H1 (cell line): ENCODE data around the gene CD46. TPM values are rescaled to one million over a fixed set of nuclear protein-coding genes. Genes with fewer than 3 reads are reported as not detected.
"Not testable (repeated sequence)": the region's sequence is repeated elsewhere in the genome, so short reads cannot be mapped to it uniquely, and the experiment has no call there.

Experiments used
- CTCF ChIA-PET: fragments of 300-600 bp; sonication (Branson Sonifier 250); formaldehyde crosslinking; loops from one replicate; lab custom pipeline; 2021; ENCODE audit not compliant: partially characterized antibody; lab: Charles Lee
- POLR2A ChIA-PET: fragments of 300-600 bp; sonication (Branson Sonifier 250); formaldehyde crosslinking; loops from one replicate; lab custom pipeline; 2021; ENCODE audit warnings: inconsistent platforms; ENCODE audit not compliant: partially characterized antibody; lab: Charles Lee
- DNase-seq, 2 experiments: peaks; one replicate each; pipeline versions ENCODE4 v3.0.0 to v3.0.0-alpha.2; 2010 to 2022; ENCODE audit warnings: low spot score in 2 of 2, low read depth in 1 of 2, mixed read lengths in 1 of 2
- FAIRE-seq: peaks from 2 replicates; lab custom pipeline; 2011; peaks lifted over from hg19 to GRCh38; lab: Jason Lieb, UNC
- H2AFZ ChIP-seq: 2 replicates; pipeline ENCODE4 v1.8.1; 2012; ENCODE audit warnings: low read length, inconsistent platforms
- H2AK5ac ChIP-seq: 2 replicates; pipeline ENCODE4 v1.6.1; 2013; ENCODE audit warnings: low read depth, low read length
- H2BK120ac ChIP-seq: replicated peaks from 2 replicates; pipeline ENCODE3; 2013; ENCODE audit warnings: low read depth, low read length, inconsistent platforms
- H2BK12ac ChIP-seq: 2 replicates; pipeline ENCODE4 v1.6.1; 2013; ENCODE audit warnings: low read depth, low read length
- H2BK15ac ChIP-seq: 2 replicates; pipeline ENCODE4 v1.6.1; 2013; ENCODE audit warnings: low read length
- H2BK20ac ChIP-seq: 2 replicates; pipeline ENCODE4 v1.6.1; 2013; ENCODE audit warnings: low read length
- H2BK5ac ChIP-seq: 2 replicates; pipeline ENCODE4 v1.6.1; 2013; ENCODE audit warnings: low read depth, low read length
- H3K14ac ChIP-seq: 2 replicates; pipeline ENCODE4 v1.6.1; 2013; ENCODE audit warnings: inconsistent platforms; ENCODE audit not compliant: insufficient read length
- H3K18ac ChIP-seq: 2 replicates; pipeline ENCODE4 v1.6.1; 2013; ENCODE audit warnings: low read length; ENCODE audit errors: extremely low read depth
- H3K23ac ChIP-seq: 2 replicates; pipeline ENCODE4 v1.6.1; 2013; ENCODE audit warnings: inconsistent platforms; ENCODE audit not compliant: insufficient read length
- H3K23me2 ChIP-seq: 2 replicates; pipeline ENCODE4 v1.6.1; 2013; ENCODE audit warnings: low read depth, low read length
- H3K27ac ChIP-seq: 2 replicates; pipeline ENCODE4 v1.6.1; 2011; ENCODE audit warnings: low read depth, low read length, inconsistent platforms
- H3K27me3 ChIP-seq, 4 experiments: replicated peaks in 1 of 4; 1 replicate in 1 of 4; 2 replicates in 3 of 4; pipeline versions ENCODE4 v1.6.1 to v1.8.1; 2011 to 2013; ENCODE audit warnings: low read length in 3 of 4, mild to moderate bottlenecking in 3 of 4, inconsistent platforms in 2 of 4, mixed read lengths in 2 of 4, moderate library complexity in 1 of 4; ENCODE audit not compliant: control insufficient read depth in 3 of 4, insufficient read depth in 3 of 4; ENCODE audit errors: extremely low read depth in 1 of 4
- H3K36me3 ChIP-seq, 4 experiments: 2 replicates each; pipeline versions ENCODE4 v1.6.1 to v1.8.1; 2011 to 2013; ENCODE audit warnings: mild to moderate bottlenecking in 4 of 4, low read length in 3 of 4, moderate library complexity in 2 of 4, control low read depth in 1 of 4, inconsistent platforms in 1 of 4; ENCODE audit not compliant: insufficient read depth in 4 of 4, control insufficient read depth in 2 of 4
- H3K4ac ChIP-seq: replicated peaks from 2 replicates; pipeline ENCODE3; 2013; ENCODE audit warnings: low read length, low read depth, mixed read lengths, inconsistent platforms; ENCODE audit not compliant: insufficient read length
- H3K4me1 ChIP-seq, 4 experiments: replicated peaks in 1 of 4; 1 replicate in 1 of 4; 2 replicates in 3 of 4; pipeline versions ENCODE4 v1.6.1 to v1.8.1; 2011 to 2013; ENCODE audit warnings: low read length in 3 of 4, inconsistent platforms in 2 of 4, mixed read lengths in 1 of 4; ENCODE audit not compliant: insufficient read depth in 4 of 4, control insufficient read depth in 3 of 4
- H3K4me2 ChIP-seq, 2 experiments: 2 replicates each; pipeline versions ENCODE4 v1.6.1 to v1.8.1; 2011 to 2013; ENCODE audit warnings: low read depth in 2 of 2, low read length in 2 of 2, control low read depth in 1 of 2, inconsistent platforms in 1 of 2, mild to moderate bottlenecking in 1 of 2; ENCODE audit not compliant: insufficient read depth in 1 of 2
- H3K4me3 ChIP-seq, 4 experiments: fragments of 200-600, 300-600 bp in 1 of 4; sonication (generic), shearing (Covaris generic), sonication (Bioruptor Twin) in 1 of 4; 2 replicates each; pipeline versions ENCODE4 v1.5.1 to v1.8.1; 2011 to 2016; ENCODE audit warnings: low read length in 4 of 4, low read depth in 3 of 4, control low read depth in 2 of 4, inconsistent platforms in 2 of 4, mild to moderate bottlenecking in 2 of 4, mixed read lengths in 1 of 4, moderate library complexity in 1 of 4; ENCODE audit not compliant: insufficient read depth in 2 of 4; ENCODE audit errors: extremely low read depth in 1 of 4
- H3K56ac ChIP-seq: replicated peaks from 2 replicates; pipeline ENCODE3; 2013; ENCODE audit warnings: low read depth, mild to moderate bottlenecking, mixed read lengths, low read length, inconsistent platforms; ENCODE audit not compliant: insufficient read length
- H3K79me1 ChIP-seq: 2 replicates; pipeline ENCODE4 v1.6.1; 2013; ENCODE audit warnings: low read depth, low read length, control low read depth
- H3K79me2 ChIP-seq, 2 experiments: 2 replicates each; pipeline versions ENCODE4 v1.6.1 to v1.8.1; 2012 to 2013; ENCODE audit warnings: low read length in 2 of 2, mild to moderate bottlenecking in 2 of 2, inconsistent platforms in 1 of 2; ENCODE audit not compliant: insufficient read depth in 2 of 2, control insufficient read depth in 1 of 2
- H3K9ac ChIP-seq, 4 experiments: replicated peaks in 1 of 4; 1 replicate in 1 of 4; 2 replicates in 3 of 4; pipeline versions ENCODE4 v1.6.1 to v1.8.1; 2011 to 2013; ENCODE audit warnings: low read depth in 3 of 4, low read length in 3 of 4, control low read depth in 2 of 4, mild to moderate bottlenecking in 2 of 4, moderate library complexity in 2 of 4, inconsistent platforms in 1 of 4; ENCODE audit errors: extremely low read depth in 1 of 4
- H3K9me3 ChIP-seq, 2 experiments: 2 replicates each; pipeline versions ENCODE4 v1.6.1 to v1.8.1; 2012 to 2013; ENCODE audit warnings: mild to moderate bottlenecking in 2 of 2, moderate library complexity in 2 of 2, control low read depth in 1 of 2, inconsistent platforms in 1 of 2, low read depth in 1 of 2, low read length in 1 of 2, mixed read lengths in 1 of 2; ENCODE audit not compliant: insufficient read depth in 2 of 2
- H4K20me1 ChIP-seq, 2 experiments: replicated peaks in 1 of 2; 2 replicates each; pipeline versions ENCODE3 to v1.8.1; 2011 to 2013; ENCODE audit warnings: inconsistent platforms in 2 of 2, low read length in 2 of 2, mild to moderate bottlenecking in 1 of 2; ENCODE audit not compliant: insufficient read depth in 2 of 2, control insufficient read depth in 1 of 2
- H4K5ac ChIP-seq: 2 replicates; pipeline ENCODE4 v1.6.1; 2013; ENCODE audit warnings: low read length, low read depth, mixed read lengths, inconsistent platforms; ENCODE audit not compliant: insufficient read length
- H4K8ac ChIP-seq: 2 replicates; pipeline ENCODE4 v1.8.0; 2013; ENCODE audit warnings: mild to moderate bottlenecking, moderate library complexity, low read length, inconsistent platforms; ENCODE audit not compliant: insufficient read depth; ENCODE audit errors: extremely low read depth
- H4K91ac ChIP-seq: replicated peaks from 2 replicates; pipeline ENCODE3; 2013; ENCODE audit warnings: low read length, mixed read lengths, inconsistent platforms; ENCODE audit not compliant: insufficient read length
- CBX8 ChIP-seq: fragments of 300-800, 300-1000 bp; sonication (generic); IDR thresholded peaks from 2 replicates; pipeline ENCODE4 v1.7.1; 2016; ENCODE audit warnings: low read depth, low read length, borderline replicate concordance
- CHD1 ChIP-seq: IDR thresholded peaks from 2 replicates; pipeline ENCODE4 v1.6.1; 2012; ENCODE audit warnings: low read depth, low read length, improper control_type of control experiment
- GABPA ChIP-seq: IDR thresholded peaks from 2 replicates; pipeline ENCODE4 v1.6.1; 2011; ENCODE audit warnings: mild to moderate bottlenecking, low read length, moderate library complexity, borderline replicate concordance; ENCODE audit not compliant: insufficient read depth
- KDM1A ChIP-seq: fragments of 200-600, 300-600 bp; sonication (generic); IDR thresholded peaks from 2 replicates; pipeline ENCODE4 v1.7.1; 2016; ENCODE audit warnings: mild to moderate bottlenecking, low read length, borderline replicate concordance
- POU5F1 ChIP-seq: IDR thresholded peaks from 2 replicates; pipeline ENCODE4 v1.6.1; 2011; ENCODE audit warnings: low read depth, mild to moderate bottlenecking, low read length, moderate library complexity
- YY1 ChIP-seq: IDR thresholded peaks from 2 replicates; pipeline ENCODE4 v1.6.1; 2011; ENCODE audit warnings: low read depth, mild to moderate bottlenecking, low read length
- ZNF274 ChIP-seq: IDR thresholded peaks from 2 replicates; pipeline ENCODE4 v1.7.0; 2012; ENCODE audit warnings: low read length, borderline replicate concordance; ENCODE audit errors: extremely low read depth
- WGBS, 2 experiments: shearing (Covaris generic) in 1 of 2; methylation state at CpG; one replicate each; pipeline versions ENCODE4 v1.1.6 to v1.1.7; 2013 to 2015; ENCODE audit warnings: low lambda C conversion rate in 2 of 2, mixed read lengths in 2 of 2, inconsistent platforms in 1 of 2, low coverage in 1 of 2, missing lambda C conversion rate in 1 of 2; ENCODE audit not compliant: insufficient replicate concordance in 2 of 2, insufficient coverage in 1 of 2, insufficient read length in 1 of 2; ENCODE audit errors: extremely low coverage in 1 of 2, missing lambda C conversion rate in 1 of 2; 5-methylcytosine and 5-hydroxymethylcytosine counted together
- polyA plus RNA-seq, 7 experiments: library from polyadenylated mRNA; depleted of rRNA in 3 of 7; stranded (reverse) in 5 of 7; unstranded in 2 of 7; fragments of >200 nt in 5 of 7; fragments of 200-250 nt in 2 of 7; gene quantifications; 1 replicate in 5 of 7; 2 replicates in 1 of 7; 4 replicates in 1 of 7; pipeline versions ENCODE4 v1.2.1 to v1.2.3, GENCODE V29; 2011 to 2013; ENCODE audit warnings: missing spikeins in 2 of 7, mixed read lengths in 2 of 7
- total RNA-seq: library from RNA; stranded (reverse); fragmentation: NEBNext Ultra II Directional; extraction: Animal tissue kit (Norgen Biotek cat#: 25700); gene quantifications from 2 replicates; pipeline ENCODE4 v1.2.1, GENCODE V29; 2021
- TF ChIP-seq, protein P1 (sequence below): IDR thresholded peaks from 2 replicates; pipeline ENCODE4 v1.6.1; 2012; ENCODE audit warnings: inconsistent platforms

CD46 gene
- total and polyA plus RNA-seq, 2 of the 8 experiments (the other 6 are each of a cell fraction or from before 2014, with no cell fraction given), result 60.9 to 113 TPM

DNA sequence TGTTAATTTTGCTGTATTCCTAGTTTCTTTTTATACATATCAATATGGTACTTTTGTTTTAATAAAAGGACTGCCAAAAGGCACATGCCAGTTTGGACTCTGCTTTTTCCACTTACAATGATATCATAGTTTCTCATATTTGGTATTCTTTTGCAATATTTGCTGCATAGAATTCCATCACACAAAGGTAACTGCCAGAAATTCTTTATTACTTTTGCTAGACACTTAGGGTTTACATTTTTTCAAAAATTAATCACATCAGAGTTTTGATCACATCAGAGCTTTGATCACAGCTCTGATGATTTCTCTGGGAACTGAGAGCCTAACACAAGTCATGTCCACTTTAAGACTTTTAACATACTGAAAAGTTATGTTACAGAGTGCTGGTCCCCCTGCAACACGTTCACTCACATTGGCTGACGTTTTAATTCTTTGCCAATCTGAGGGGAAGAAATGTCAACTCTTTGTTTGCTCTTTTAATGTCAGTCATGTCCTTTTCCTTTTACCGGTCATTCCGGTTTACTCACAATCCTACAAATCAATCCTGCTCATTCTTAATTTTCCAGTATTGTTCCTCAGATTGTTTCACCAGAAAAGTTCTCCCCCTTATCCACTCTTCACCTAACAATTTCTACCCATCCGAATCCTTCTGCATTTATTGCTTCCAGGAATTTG lies 1.1 kb upstream of the CD46 start (continued):
- TF ChIP-seq CHD1 (no peak), CBX8 (no peak), YY1 (no peak), POU5F1 (no peak), KDM1A (no peak), ZNF274 (no peak), GABPA (no peak)
- TF ChIP-seq, protein P1, sequence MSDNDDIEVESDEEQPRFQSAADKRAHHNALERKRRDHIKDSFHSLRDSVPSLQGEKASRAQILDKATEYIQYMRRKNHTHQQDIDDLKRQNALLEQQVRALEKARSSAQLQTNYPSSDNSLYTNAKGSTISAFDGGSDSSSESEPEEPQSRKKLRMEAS, result no peak

DNA sequence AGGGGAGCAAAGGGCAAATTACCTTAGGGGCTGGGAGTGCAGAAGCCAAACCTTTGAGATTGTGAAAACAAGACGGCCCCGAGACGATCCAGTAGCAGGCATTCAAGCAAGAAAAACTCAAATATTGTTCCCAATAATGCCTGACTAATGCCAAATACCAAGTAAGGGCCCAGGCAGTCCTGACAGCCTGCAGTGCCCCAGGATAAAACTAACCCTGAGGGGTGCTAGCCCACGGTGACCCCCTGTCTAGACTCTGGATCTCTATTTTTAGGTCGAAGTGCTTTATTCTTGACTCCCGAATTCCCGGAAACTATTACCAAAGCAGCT lies 428 bp upstream of the CD46 start:
- Histone ChIP-seq H4K20me1 (peaks cover 18 to 24% of the 10 kb centered on the region in 2 experiments), H3K4me2 (peak overlapping the region; percentile 71 to 78), H3K4me3 (peak overlapping the region; percentile 97 to 99 (median 98); a peak in 6 of 8 replicates), H3K4me1 (peaks cover 3 to 16% (median 11%) of the 10 kb centered on the region in 4 experiments), H3K9ac (peak overlapping the region in 2 of 4 experiments; percentile 40 to 41; a peak in 4 of 7 replicates), H3K79me2 (peaks cover 41 to 58% of the 10 kb centered on the region in 2 experiments)
- H2BK12ac ChIP-seq, H4K8ac ChIP-seq, H2AK5ac ChIP-seq, H4K5ac ChIP-seq, H3K23me2 ChIP-seq, H3K79me1 ChIP-seq, H2AFZ ChIP-seq, H3K4ac ChIP-seq, H3K56ac ChIP-seq, H4K91ac ChIP-seq, H3K23ac ChIP-seq, H2BK120ac ChIP-seq, H2BK20ac ChIP-seq, H3K9me3 ChIP-seq, H3K18ac ChIP-seq, DNase-seq, H2BK15ac ChIP-seq, FAIRE-seq, H2BK5ac ChIP-seq, H3K27ac ChIP-seq, H3K27me3 ChIP-seq, H3K36me3 ChIP-seq, CTCF ChIA-PET, H3K14ac ChIP-seq: not testable (repeated sequence)
- POLR2A ChIA-PET, result interaction anchor here (0.6 to 1.3 kb wide), 3 partner anchors 21 to 67 kb away, joined by 3 to 6 read pairs (median 3); no protein-coding TSS in a partner anchor
- 22% methylated on average over 7 of the region's 7 CpGs; no CpG with 5 or more reads in 1 of the 2 experiments for WGBS, 2 experiments
